GM13976 (cell line): Measurements from ENCODE around the gene PSMD14.

Experiments used
- DNase-seq: peaks from one replicate; pipeline ENCODE4 v3.0.0; 2012; ENCODE audit warnings: low spot score
- in situ Hi-C: fragments of 300-500 bp; cut with MboI; formaldehyde crosslinking; loops from one replicate; pipeline ENCODE4 v1.12.0; 2022; ENCODE audit warnings: low sequenced_read_pairs, mixed read lengths, inconsistent platforms; ENCODE audit not compliant: unreplicated experiment
- TF ChIP-seq, protein P1 (sequence below): IDR thresholded peaks from 2 replicates; pipeline ENCODE4 v1.5.1; 2012; ENCODE audit warnings: borderline replicate concordance, mild to moderate bottlenecking; ENCODE audit not compliant: insufficient read depth; ENCODE audit errors: extremely low read depth, missing control alignments, control extremely low read depth

Gene PSMD14

GRCh38 chr2:161415987-161416707, 107.9 kb downstream of the PSMD14 start, which contains the start of gene TBR1:
TBR1 (plus strand) TSS chr2:161416297; CDS start chr2:161416411, 114 bp downstream.
- TF ChIP-seq, protein P1, sequence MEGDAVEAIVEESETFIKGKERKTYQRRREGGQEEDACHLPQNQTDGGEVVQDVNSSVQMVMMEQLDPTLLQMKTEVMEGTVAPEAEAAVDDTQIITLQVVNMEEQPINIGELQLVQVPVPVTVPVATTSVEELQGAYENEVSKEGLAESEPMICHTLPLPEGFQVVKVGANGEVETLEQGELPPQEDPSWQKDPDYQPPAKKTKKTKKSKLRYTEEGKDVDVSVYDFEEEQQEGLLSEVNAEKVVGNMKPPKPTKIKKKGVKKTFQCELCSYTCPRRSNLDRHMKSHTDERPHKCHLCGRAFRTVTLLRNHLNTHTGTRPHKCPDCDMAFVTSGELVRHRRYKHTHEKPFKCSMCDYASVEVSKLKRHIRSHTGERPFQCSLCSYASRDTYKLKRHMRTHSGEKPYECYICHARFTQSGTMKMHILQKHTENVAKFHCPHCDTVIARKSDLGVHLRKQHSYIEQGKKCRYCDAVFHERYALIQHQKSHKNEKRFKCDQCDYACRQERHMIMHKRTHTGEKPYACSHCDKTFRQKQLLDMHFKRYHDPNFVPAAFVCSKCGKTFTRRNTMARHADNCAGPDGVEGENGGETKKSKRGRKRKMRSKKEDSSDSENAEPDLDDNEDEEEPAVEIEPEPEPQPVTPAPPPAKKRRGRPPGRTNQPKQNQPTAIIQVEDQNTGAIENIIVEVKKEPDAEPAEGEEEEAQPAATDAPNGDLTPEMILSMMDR: no peak
- DNase-seq: peak; percentile 42
- in situ Hi-C loops: no loop called here

- peak; percentile 36 for DNase-seq
- in situ Hi-C loops: no loop called here
- TF ChIP-seq, protein P1: no peak
Measured at GRCh38 chr2:161416708-161417437, 108.6 kb downstream of the PSMD14 start.

GRCh38 chr2:161417438-161418274, 109.4 kb downstream of the PSMD14 start:
- TF ChIP-seq, protein P1: no peak
- in situ Hi-C loops: no loop called here
- DNase-seq: no peak

DNA sequence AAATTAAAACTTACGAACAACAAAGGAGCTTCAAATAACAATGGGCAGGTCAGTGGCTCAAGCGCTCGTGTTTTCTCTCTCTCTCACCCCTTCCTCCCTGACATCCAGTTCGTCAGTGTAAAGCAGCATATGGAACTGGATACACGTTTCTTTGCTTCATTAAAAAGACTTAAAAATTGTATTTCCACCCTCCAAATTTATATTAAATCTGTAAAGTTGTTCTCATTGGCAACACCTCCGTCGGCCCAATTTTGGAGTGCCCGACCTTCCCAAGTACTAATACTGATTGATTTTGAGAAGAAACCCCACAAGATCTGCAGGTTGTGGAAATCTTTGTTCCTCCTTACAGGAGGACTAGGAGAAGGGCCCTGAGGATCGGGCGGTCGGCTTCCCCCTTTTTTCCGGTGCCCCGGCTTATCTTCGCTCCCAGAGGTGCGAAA, 110.1 kb downstream of the PSMD14 start:
- TF ChIP-seq, protein P1: no peak
- in situ Hi-C loops: no loop called here
- no peak for DNase-seq

DNA sequence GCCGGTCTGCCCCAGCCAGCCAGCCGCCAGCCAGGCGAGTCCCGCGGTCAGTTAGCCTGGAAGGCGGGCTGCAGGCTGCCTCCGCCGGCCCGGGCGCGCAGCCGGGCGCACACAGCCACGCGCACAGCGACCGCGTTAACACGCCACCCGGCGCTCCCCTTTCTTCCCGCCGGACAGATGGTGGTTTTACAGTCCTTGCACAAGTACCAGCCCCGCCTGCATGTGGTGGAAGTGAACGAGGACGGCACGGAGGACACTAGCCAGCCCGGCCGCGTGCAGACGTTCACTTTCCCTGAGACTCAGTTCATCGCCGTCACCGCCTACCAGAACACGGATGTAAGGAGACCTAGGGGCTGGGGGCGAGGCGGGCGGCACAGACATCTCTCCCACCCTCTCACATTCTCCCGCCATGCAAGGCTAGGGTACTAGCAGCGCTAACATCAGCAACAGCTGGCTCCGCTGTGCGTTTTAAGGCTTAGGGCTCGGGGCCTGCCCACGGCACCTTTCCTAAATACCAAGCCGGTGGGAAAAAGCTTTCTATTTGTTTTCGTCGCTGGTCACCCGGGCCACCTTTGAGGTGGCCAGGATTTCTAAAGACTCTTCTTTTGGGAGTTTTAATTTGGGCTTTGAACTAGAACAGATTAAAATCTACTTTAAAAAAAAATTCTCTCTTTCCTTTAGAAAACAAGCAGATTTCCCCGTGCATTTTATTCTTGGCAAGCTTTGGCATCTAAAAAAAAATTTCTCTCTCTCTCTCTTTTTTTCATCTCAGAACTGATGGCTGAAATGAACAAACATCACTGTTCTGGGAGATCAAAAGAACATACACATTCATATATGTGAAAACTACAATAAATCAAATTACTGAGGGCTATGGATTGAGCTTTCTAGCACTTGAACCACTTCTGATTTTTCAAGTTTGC, 110.8 kb downstream of the PSMD14 start:
- in situ Hi-C loops: no loop called here
- TF ChIP-seq, protein P1: no peak
- DNase-seq: peak; percentile 48
